Right kidney (tissue), 1 donor: ENCODE measurements around the gene CDH23.

Experiments used
- DNase-seq: peaks from one replicate; pipeline ENCODE4 v3.0.0-alpha.2; 2016

The CDH23 gene

DNA sequence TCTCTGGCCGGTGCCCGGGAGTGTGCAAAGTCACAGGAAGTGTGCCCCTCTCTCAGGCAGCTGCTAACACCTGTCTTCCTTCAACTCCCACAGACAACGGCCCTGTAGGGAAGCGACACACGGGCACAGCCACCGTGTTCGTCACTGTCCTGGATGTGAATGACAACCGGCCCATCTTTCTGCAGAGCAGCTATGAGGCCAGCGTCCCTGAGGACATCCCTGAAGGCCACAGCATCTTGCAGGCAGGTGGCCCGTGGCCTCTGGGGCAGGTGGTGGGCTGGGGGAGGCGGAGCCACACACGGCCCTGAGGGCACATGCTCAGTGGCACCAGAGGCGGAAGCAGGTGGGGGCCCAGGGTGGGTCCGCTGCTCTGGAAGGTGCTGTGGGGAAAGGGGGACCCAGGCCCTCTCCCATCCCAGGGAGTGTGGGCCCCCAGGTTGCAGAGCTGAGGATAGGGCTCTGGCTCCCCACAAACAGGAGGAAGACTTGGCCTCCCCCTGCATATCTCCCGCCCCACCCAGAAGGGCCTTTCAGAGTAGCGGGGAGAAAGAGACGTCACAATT, 315.9 kb downstream of the CDH23 start:
- no peak for DNase-seq

- DNase-seq, result peak; percentile 63
Observed at GRCh38 chr10:71713135-71714030, 316.7 kb downstream of the CDH23 start.

- DNase-seq, result no peak
Observed at GRCh38 chr10:71714031-71714410, 317.3 kb downstream of the CDH23 start.

DNA sequence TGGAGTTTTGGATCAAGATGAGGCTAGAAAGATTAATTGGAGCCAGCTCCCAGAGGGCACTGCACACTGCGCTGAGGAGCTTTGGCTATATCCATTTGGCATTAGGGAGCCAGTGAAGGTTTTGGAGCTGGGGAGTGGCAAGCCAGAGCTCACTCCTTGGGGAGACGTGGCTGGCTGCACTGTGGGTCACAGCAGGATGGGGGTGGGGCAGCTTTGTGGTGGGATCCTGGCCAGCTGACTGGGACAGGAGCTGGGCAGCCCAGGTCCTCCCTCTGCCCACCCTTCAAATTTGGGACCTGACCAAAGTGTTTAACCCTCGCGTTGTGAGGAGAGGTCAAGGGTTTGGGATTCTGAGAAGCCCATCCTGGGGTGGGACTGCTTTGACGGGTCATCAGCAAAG, 317.9 kb downstream of the CDH23 start:
- no peak for DNase-seq

DNA sequence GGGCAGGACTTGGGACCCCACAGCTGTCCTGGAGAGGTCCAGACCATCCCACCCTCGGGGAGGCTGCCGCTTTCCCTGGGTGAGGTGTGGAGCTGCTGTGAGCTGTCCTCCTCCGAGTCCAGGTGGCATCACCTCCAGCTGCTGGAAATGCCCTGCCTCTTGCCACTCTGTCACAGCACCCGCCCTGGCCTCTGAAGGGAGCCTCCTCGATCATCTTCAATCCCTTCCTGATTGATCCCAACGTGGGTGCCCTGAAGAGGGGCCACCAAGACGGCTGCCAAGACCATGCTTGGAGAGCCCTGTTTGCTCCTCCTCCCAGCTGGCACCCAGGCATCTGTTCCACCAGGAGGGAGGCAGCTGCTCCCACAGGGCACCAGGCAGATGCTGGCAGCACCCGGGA, 318.3 kb downstream of the CDH23 start:
- DNase-seq, result no peak

- no peak for DNase-seq
Observed at GRCh38 chr10:71715860-71716259, 319.1 kb downstream of the CDH23 start.

- no peak for DNase-seq
Observed at GRCh38 chr10:71716426-71716825, 319.7 kb downstream of the CDH23 start.

DNA sequence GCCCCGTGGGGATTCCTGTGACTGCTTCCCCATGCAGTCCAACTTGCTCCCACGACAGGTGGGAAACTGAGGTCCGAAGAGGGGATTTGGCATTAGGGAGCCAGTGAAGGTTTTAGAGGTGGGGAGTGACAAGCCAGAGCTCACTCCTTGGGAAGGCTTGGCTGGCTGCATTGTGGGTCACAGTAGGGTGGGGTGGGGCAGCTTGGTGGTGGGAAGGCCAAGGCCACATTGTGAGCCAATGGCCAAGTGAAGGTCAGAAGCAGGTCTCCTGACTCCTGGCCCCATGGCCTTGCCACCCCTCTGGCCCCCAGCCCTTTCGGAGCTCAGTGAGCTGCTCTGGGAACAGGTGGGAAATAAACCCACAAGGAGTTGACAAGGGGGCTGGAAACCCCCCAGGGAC, 320.3 kb downstream of the CDH23 start:
- DNase-seq, result no peak

- no peak for DNase-seq
Observed at GRCh38 chr10:71717551-71717951, 320.8 kb downstream of the CDH23 start.

DNA sequence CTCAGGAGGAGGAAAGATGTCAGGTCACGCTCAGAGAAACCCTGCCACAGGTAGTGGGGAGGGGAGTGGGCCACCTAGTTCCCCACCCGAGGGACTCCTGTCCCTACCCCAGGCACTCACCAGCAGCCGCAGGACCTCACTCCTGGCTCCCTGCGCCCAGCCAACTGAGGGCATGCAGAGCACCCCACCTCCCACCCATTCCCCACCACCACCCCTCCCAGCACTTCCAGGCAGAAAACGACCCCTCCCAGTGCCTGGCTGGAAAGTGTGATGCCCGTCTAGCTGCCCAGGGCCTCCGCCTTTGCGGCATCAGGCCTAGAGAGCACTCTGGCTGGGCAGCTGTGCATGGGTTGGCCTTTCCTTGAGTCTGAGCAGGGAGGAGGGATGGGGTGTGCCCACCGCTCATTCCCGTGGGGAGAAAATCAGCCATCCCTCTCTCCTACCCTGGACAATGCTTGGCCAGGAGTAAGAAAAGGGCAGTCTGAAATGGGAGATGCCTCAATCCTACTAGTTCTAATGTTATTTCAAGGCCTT, 321.5 kb downstream of the CDH23 start:
- DNase-seq, result no peak

DNA sequence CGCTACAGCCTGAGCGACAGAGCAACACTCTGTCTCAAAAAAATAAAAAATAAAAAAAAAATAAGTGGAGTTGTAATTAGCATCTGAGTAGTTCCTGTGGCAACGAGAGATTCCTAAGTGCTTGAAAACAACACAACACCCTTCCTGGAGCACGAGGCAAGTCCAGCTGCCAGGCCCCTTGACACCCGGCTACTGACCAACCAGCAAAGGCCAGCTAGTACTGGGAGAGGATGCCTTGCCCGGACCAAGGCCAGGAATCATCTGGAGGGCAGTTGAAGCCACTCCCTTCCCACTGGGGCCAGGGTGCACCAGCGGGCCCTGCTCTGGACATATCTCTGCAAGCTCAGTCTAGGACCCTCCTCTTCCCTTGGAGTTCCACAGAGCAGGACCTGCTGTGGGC, 322.3 kb downstream of the CDH23 start:
- DNase-seq, result no peak

DNA sequence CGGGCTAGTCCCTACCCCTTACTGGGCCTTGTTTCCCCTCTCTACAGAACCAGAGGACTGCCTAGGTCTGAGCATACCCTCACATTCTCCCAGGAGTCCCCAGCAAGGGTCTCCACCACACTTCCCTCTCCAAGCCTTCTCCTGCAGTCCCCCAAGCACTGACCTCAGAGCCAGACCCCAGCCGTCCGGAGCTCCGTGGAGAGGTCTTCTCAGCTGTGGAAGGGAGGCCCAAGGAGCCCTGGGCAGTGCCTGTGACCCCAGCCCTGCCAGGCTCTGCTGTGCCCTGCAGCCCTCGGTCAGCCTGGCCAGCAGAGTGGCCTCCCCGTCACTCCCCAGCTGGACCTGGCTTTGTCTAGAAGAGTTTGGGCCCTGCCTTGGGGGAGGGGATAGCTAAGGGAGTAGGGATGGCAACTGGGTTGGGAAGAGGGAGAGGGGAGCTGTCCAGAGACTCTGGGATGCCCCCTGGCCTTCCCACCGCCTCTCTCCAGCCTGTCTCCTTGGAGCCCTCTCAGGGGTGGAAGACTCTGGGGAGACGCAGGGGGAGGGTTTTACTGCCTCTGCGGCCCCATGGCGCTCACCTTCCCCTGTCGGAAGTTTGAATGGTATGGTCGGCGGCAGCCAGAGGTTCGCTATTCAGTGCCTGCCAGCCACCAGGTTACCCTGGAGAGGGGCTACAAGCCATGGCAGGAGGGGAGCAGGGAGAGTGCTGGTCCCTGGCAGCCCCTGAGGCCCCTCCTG, 322.9 kb downstream of the CDH23 start, which contains the start of gene C10orf105:
Gene C10orf105, minus strand, starts transcription at position 315 of the 738 bp plus-strand sequence. CDS start 3,441 bp downstream, outside the sequence.
- peak; percentile 33 for DNase-seq

DNA sequence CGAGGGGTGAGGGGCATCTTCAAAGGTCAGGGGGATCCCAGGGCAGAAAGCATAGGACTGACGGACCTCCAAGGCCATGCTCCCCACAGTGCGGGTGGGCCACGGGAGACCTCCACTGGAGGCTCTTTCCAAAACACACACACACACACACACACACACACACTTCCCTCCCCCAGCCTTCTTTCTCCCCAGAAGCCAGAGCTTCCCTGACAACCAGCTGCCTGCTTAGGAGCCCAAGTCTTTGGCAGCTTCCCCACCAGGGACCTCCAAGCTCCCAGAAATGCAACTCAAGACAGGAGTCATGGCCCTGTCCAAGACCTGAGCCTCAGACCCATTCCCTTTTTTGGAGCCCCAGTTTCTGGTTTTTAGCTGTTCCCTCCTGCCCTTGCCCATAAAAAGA, 323.6 kb downstream of the CDH23 start:
- no peak for DNase-seq

GRCh38 chr10:71721313-71721712, 324.6 kb downstream of the CDH23 start:
- no peak for DNase-seq

DNA sequence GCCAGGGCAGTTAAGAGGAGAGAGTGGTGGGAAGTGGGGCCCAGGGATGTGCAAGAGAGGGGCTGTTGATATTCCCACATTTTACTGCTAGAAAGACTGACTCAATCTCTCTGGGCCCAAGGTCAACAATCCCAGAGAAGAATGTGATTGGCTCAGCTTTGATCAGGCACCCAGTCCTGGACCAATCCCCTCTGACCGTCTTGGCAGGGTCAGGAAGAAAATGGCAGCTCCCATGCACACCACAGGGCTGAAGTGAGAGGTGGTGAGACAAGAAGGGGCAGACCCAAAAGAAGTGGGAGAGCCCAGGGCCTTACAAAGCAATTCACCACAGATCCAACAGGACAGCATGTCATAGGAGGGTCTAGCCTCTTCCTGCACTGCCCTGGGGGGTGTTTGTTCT, 326.1 kb downstream of the CDH23 start:
- DNase-seq, result no peak

GRCh38 chr10:71723311-71723710, 326.6 kb downstream of the CDH23 start:
- no peak for DNase-seq

DNA sequence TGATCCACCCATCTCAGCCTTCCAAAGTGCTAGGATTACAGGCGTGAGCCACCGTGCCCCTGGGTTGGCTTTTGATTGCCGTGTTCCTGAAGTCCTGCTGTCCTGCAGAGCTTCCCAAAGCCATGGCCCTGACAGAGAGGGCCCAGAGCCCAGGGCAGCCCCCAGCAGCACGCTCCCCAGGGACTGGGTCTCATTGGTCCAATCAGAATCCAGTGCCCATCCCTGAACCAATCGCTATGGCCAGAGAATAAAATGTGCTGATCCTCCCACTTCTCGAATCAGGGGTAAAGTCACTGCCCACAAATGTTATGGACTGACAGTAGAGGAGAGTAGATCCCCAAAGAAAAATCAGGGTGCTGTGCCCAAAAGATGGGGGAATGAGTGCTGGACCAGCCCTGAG, 327.8 kb downstream of the CDH23 start:
- DNase-seq, result no peak

- DNase-seq, result no peak
Observed at GRCh38 chr10:71725249-71725648, 328.5 kb downstream of the CDH23 start.

GRCh38 chr10:71725998-71726579, 329.4 kb downstream of the CDH23 start:
- DNase-seq, result no peak

DNA sequence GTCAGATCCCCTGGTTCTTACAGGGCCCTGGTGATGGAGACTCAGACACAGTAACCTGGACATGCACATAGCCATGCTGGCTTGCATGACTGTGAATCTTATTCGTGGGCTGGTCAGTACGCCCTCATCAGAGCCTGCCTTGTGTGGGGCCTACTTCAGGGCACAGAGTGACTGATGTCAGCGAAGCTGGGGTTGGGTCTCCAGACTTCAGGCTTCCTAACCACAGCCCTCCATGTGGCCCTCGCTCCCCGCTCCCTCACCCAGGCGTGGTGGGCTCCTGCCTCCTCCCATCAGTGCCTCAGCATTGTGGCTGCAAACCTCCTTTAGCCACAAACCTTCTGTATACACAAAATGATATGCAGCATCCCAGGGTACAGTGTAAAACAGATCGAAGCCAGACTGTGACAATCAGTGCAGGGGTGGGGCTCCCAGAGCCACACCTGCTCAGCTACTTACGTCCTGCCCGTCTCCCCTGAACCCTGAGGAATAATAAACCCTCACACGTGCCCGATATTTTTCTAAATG, 329.9 kb downstream of the CDH23 start:
- no peak for DNase-seq

DNA sequence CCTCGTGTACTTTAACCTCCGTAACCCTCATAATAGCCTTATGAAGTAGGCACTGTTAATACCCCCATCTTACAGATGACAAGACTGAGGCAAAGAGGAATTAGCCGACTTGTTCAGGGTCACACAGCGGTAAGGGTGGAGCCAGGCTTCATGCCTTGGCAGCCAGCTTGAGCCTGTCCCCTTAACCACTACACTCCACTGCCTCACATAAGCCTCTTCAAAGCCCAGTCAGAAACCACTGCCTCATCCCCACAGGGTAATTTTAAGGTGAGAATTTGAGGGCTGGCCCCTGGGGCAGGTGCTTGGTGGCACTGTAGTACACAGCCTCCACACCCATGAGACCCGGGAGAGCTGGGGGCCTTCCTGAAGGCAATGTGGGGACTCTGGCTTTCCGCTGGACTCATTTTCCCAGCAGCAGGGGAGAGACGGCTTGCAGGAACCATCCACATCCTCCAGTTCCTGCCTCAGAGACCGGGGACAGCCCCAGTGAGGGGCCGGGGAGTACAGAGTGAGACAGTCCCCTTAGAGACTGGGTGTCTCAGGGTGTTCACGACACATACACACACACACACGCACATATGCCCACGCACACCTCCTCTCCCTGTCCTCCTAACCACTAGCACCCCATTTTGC, 330.5 kb downstream of the CDH23 start:
- DNase-seq, result no peak
